OCI-LY7 (cell line): Measurements from ENCODE around the gene TMPRSS2.

ENCODE experiments used
- CTCF ChIP-seq: fragments of 200-600 bp; sonication (generic); conservative IDR thresholded peaks from 2 replicates; pipeline ENCODE4 v1.5.1; 2014; ENCODE audit warnings: mild to moderate bottlenecking, antibody characterized with exemption, low read length, moderate library complexity, mixed read lengths
- EZH2phosphoT487 ChIP-seq: fragments of 200-600 bp; sonication (generic); IDR thresholded peaks from 2 replicates; pipeline ENCODE4 v1.6.1; 2018; ENCODE audit warnings: low read depth, borderline replicate concordance, mild to moderate bottlenecking, mixed run types, antibody characterized with exemption, low read length, moderate library complexity, mixed read lengths

GRCh38 chr21:41453761-41454160 is 54.2 kb downstream of the TMPRSS2 start:
- no peak for TF ChIP-seq CTCF
- TF ChIP-seq EZH2phosphoT487, result no peak
